ENCODE data around the gene WWTR1. TPM values are rescaled to one million over a fixed set of nuclear protein-coding genes. Genes with fewer than 3 reads are reported as not detected.
A peak's percentile ranks its signal among the peaks of the same experiment; 100 is the strongest.

The WWTR1 gene
- total and polyA plus RNA-seq, 2 donors (not counting 3 experiments of a cell fraction or from before 2014, with no cell fraction given), result 210 to 341 TPM

- peak overlapping the region; percentile 62 for H3K27ac ChIP-seq (ENCODE audit: insufficient read depth, low read depth, low read length)
- dilution Hi-C loops (cut with MboI; ENCODE audit: extremely low pct_ligation_motif_present, low sequenced_read_pairs), result no loop called here
- H3K79me2 ChIP-seq (ENCODE audit: control insufficient read depth, insufficient read depth, low read length), result peaks cover 75% of the 10 kb centered on the region
- peak overlapping the region; percentile 50 for H3K4me2 ChIP-seq (ENCODE audit: insufficient read depth, low read length)
- H3K9me1 ChIP-seq (replicated peaks; ENCODE audit: control insufficient read depth, extremely low read depth, insufficient read depth, low read length), result no peaks in the 10 kb centered on the region
- peak; percentile 65 for DNase-seq (ENCODE audit: low read depth, low spot score)
- H2AFZ ChIP-seq (ENCODE audit: low read depth, low read length), result no peak overlapping the region
- no TSS peak for BruUV-seq (replicated peaks)
- CTCF ChIA-PET, result interaction anchor here (0.9 to 2.2 kb wide), 20 partner anchors 14 to 407 kb away, joined by 3 to 31 read pairs (median 4); partner anchors contain the start of genes COMMD2 and WWTR1
- peak overlapping the region; percentile 42 for H3K9ac ChIP-seq (replicated peaks; ENCODE audit: extremely low read depth, insufficient read depth, low read length)
- POLR2A ChIA-PET, result interaction anchor here (1.5 kb wide), 1 partner anchor 130 kb away, joined by 6 read pairs; the partner anchor contains the start of gene WWTR1
- intact Hi-C loops (cut with micrococcal nuclease), result loop anchor here (1.0 to 2.0 kb wide), 2 partner anchors 41 to 224 kb away; partner anchors contain the start of gene COMMD2
- peaks cover 22 to 28% of the 10 kb centered on the region in 2 experiments for H3K36me3 ChIP-seq (ENCODE audit: control insufficient read depth in 2 of 2, extremely low read depth in 1 of 2, insufficient read depth in 2 of 2, low read length in 2 of 2)
- no peak for TF ChIP-seq GATA2 (IDR thresholded peaks at IDR 0.05; ENCODE audit: insufficient read depth, insufficient read length, low read depth, low read length)
- TF ChIP-seq MYC (IDR thresholded peaks at IDR 0.05; ENCODE audit: low read depth, low read length), result no peak
- no peak for TF ChIP-seq MAX (IDR thresholded peaks at IDR 0.05; ENCODE audit: insufficient read depth, insufficient read length)
- TF ChIP-seq EZH2 (IDR thresholded peaks at IDR 0.05; ENCODE audit: borderline replicate concordance, low read depth, low read length, severe bottlenecking), result no peak
- no peak for TF ChIP-seq POLR2AphosphoS5 (IDR thresholded peaks at IDR 0.05; ENCODE audit: insufficient read depth, low read depth, low read length)
- TF ChIP-seq FOS (IDR thresholded peaks at IDR 0.05; ENCODE audit: borderline replicate concordance, insufficient read depth, low read length), result no peak
- TF ChIP-seq JUN (IDR thresholded peaks at IDR 0.05; ENCODE audit: borderline replicate concordance, insufficient read depth, insufficient read length, low read depth), result no peak
- TF ChIP-seq POLR2A (IDR thresholded peaks at IDR 0.05; ENCODE audit: low read depth, low read length), result no peak
- no peak for TF ChIP-seq CTCF (IDR thresholded peaks at IDR 0.05; ENCODE audit: extremely low read depth in 1 of 2, insufficient read depth in 1 of 2, low read depth in 1 of 2, low read length in 2 of 2)
- H3K27me3 ChIP-seq (ENCODE audit: control insufficient read depth in 2 of 2, insufficient read depth in 2 of 2, low read length in 2 of 2), result no peaks in the 10 kb centered on the region
- no peak overlapping the region for H3K4me3 ChIP-seq (replicated peaks in 1 of 3; ENCODE audit: insufficient read depth in 1 of 3, low read depth in 1 of 3, low read length in 3 of 3)
- peaks cover 49% of the 10 kb centered on the region for H3K4me1 ChIP-seq (ENCODE audit: control insufficient read depth, extremely low read depth, insufficient read depth, low read length)
- no peaks in the 10 kb centered on the region for H3K9me3 ChIP-seq (replicated peaks; ENCODE audit: control insufficient read depth, insufficient read depth, low read length)
- H4K20me1 ChIP-seq (replicated peaks; ENCODE audit: control insufficient read depth, extremely low read depth, insufficient read depth, low read length), result no peaks in the 10 kb centered on the region
- FAIRE-seq, result peak; percentile 35
Measured at GRCh38 chr3:149528340-149528650, 129.5 kb downstream of the WWTR1 start.
